HL-60/S4 (cell line): ENCODE measurements around the gene REP15.

ENCODE experiments used
- in situ Hi-C: fragments of 300-500 bp; cut with MboI; formaldehyde crosslinking; loops from 2 replicates; pipeline ENCODE4 v1.14.3; 2022; ENCODE audit warnings: low sequenced_read_pairs

REP15 gene

GRCh38 chr12:27695556-27696292, 523 bp upstream of the REP15 start:
- in situ Hi-C loops, result no loop called here

- in situ Hi-C loops, result no loop called here
Observed at GRCh38 chr12:27696864-27697564, 767 bp downstream of the REP15 start.

- in situ Hi-C loops, result no loop called here
Observed at GRCh38 chr12:27703720-27704452, 7.6 kb downstream of the REP15 start.

- in situ Hi-C loops, result no loop called here
Observed at GRCh38 chr12:27705263-27705662, 9.0 kb downstream of the REP15 start.

- in situ Hi-C loops, result no loop called here
Observed at GRCh38 chr12:27707216-27707615, 11.0 kb downstream of the REP15 start.

GRCh38 chr12:27709212-27709931, 13.1 kb downstream of the REP15 start:
- in situ Hi-C loops, result no loop called here

- in situ Hi-C loops, result no loop called here
Observed at GRCh38 chr12:27709932-27710591, 13.8 kb downstream of the REP15 start.

GRCh38 chr12:27710592-27711316, 14.5 kb downstream of the REP15 start, which contains the start of gene MRPS35:
Gene MRPS35, plus strand, starts transcription at chr12:27710832. Its CDS starts 12 bp downstream, at chr12:27710844.
- in situ Hi-C loops, result no loop called here

- in situ Hi-C loops, result no loop called here
Observed at GRCh38 chr12:27711317-27711682, 15.1 kb downstream of the REP15 start.

- in situ Hi-C loops, result no loop called here
Observed at GRCh38 chr12:27711967-27712366, 15.7 kb downstream of the REP15 start.

GRCh38 chr12:27723212-27723611, 27.0 kb downstream of the REP15 start:
- in situ Hi-C loops, result no loop called here

- in situ Hi-C loops, result loop anchor here (25.0 kb wide), 2 partner anchors 207 to 1132 kb away; no protein-coding TSS in a partner anchor
Observed at GRCh38 chr12:27730097-27730588, 33.9 kb downstream of the REP15 start.

- in situ Hi-C loops, result loop anchor here (25.0 kb wide), 2 partner anchors 205 to 1130 kb away; no protein-coding TSS in a partner anchor
Observed at GRCh38 chr12:27732281-27732680, 36.0 kb downstream of the REP15 start.

- in situ Hi-C loops, result loop anchor here (25.0 kb wide), 2 partner anchors 204 to 1129 kb away; no protein-coding TSS in a partner anchor
Observed at GRCh38 chr12:27733052-27733656, 36.9 kb downstream of the REP15 start.

- in situ Hi-C loops, result loop anchor here (25.0 kb wide), 2 partner anchors 204 to 1129 kb away; no protein-coding TSS in a partner anchor
Observed at GRCh38 chr12:27733791-27734190, 37.5 kb downstream of the REP15 start.

GRCh38 chr12:27734321-27734720, 38.1 kb downstream of the REP15 start:
- in situ Hi-C loops, result loop anchor here (25.0 kb wide), 2 partner anchors 203 to 1128 kb away; no protein-coding TSS in a partner anchor

GRCh38 chr12:27743601-27744000, 47.4 kb downstream of the REP15 start:
- in situ Hi-C loops, result loop anchor here (25.0 kb wide), 2 partner anchors 194 to 1119 kb away; no protein-coding TSS in a partner anchor

GRCh38 chr12:27745734-27746133, 49.5 kb downstream of the REP15 start:
- in situ Hi-C loops, result loop anchor here (25.0 kb wide), 2 partner anchors 192 to 1117 kb away; no protein-coding TSS in a partner anchor
